Measurements from ENCODE around the gene MDFI.

DNA sequence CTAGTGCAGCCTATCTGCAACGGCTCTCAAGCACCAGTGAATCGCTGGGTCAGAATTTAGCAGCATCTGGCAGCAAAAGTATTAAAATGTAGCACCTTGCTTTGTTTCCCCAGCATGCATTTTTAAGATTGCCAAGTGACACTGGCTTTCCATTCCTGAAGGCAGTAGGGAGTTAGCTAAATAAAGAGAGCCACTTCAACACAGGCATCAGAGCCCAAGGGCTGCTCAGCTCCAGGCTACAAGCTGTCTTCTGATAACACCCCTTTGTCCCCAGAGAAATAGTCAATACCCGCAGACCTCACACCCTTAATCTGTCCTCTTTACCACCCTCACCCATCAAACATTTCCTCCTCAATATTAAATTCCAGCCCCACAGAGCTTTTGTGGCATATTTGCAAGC, 19.7 kb upstream of the MDFI start:
- TF ChIP-seq, protein P1, sequence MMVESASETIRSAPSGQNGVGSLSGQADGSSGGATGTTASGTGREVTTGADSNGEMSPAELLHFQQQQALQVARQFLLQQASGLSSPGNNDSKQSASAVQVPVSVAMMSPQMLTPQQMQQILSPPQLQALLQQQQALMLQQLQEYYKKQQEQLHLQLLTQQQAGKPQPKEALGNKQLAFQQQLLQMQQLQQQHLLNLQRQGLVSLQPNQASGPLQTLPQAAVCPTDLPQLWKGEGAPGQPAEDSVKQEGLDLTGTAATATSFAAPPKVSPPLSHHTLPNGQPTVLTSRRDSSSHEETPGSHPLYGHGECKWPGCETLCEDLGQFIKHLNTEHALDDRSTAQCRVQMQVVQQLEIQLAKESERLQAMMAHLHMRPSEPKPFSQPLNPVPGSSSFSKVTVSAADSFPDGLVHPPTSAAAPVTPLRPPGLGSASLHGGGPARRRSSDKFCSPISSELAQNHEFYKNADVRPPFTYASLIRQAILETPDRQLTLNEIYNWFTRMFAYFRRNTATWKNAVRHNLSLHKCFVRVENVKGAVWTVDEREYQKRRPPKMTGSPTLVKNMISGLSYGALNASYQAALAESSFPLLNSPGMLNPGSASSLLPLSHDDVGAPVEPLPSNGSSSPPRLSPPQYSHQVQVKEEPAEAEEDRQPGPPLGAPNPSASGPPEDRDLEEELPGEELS (CRISPR knock-in tag; IDR thresholded peaks at IDR 0.05), result no peak
- TF ChIP-seq SMAD3 (CRISPR knock-in tag; IDR thresholded peaks at IDR 0.05; ENCODE audit: borderline replicate concordance) (no peak), CBFB (CRISPR knock-in tag; IDR thresholded peaks at IDR 0.05; ENCODE audit: low read depth) (no peak), NFYB (CRISPR knock-in tag; conservative IDR thresholded peaks at IDR 0.05; ENCODE audit: low read depth) (no peak), SP1 (CRISPR knock-in tag; conservative IDR thresholded peaks at IDR 0.05) (no peak)
- TF ChIP-seq, protein P2, sequence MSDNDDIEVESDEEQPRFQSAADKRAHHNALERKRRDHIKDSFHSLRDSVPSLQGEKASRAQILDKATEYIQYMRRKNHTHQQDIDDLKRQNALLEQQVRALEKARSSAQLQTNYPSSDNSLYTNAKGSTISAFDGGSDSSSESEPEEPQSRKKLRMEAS (CRISPR knock-in tag; IDR thresholded peaks at IDR 0.05), result no peak
- TF ChIP-seq, protein P3, sequence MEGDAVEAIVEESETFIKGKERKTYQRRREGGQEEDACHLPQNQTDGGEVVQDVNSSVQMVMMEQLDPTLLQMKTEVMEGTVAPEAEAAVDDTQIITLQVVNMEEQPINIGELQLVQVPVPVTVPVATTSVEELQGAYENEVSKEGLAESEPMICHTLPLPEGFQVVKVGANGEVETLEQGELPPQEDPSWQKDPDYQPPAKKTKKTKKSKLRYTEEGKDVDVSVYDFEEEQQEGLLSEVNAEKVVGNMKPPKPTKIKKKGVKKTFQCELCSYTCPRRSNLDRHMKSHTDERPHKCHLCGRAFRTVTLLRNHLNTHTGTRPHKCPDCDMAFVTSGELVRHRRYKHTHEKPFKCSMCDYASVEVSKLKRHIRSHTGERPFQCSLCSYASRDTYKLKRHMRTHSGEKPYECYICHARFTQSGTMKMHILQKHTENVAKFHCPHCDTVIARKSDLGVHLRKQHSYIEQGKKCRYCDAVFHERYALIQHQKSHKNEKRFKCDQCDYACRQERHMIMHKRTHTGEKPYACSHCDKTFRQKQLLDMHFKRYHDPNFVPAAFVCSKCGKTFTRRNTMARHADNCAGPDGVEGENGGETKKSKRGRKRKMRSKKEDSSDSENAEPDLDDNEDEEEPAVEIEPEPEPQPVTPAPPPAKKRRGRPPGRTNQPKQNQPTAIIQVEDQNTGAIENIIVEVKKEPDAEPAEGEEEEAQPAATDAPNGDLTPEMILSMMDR (IDR thresholded peaks at IDR 0.05), result no peak
- TF ChIP-seq, protein P4, sequence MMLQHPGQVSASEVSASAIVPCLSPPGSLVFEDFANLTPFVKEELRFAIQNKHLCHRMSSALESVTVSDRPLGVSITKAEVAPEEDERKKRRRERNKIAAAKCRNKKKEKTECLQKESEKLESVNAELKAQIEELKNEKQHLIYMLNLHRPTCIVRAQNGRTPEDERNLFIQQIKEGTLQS (CRISPR knock-in tag; conservative IDR thresholded peaks at IDR 0.05), result no peak
- TF ChIP-seq, protein P5, sequence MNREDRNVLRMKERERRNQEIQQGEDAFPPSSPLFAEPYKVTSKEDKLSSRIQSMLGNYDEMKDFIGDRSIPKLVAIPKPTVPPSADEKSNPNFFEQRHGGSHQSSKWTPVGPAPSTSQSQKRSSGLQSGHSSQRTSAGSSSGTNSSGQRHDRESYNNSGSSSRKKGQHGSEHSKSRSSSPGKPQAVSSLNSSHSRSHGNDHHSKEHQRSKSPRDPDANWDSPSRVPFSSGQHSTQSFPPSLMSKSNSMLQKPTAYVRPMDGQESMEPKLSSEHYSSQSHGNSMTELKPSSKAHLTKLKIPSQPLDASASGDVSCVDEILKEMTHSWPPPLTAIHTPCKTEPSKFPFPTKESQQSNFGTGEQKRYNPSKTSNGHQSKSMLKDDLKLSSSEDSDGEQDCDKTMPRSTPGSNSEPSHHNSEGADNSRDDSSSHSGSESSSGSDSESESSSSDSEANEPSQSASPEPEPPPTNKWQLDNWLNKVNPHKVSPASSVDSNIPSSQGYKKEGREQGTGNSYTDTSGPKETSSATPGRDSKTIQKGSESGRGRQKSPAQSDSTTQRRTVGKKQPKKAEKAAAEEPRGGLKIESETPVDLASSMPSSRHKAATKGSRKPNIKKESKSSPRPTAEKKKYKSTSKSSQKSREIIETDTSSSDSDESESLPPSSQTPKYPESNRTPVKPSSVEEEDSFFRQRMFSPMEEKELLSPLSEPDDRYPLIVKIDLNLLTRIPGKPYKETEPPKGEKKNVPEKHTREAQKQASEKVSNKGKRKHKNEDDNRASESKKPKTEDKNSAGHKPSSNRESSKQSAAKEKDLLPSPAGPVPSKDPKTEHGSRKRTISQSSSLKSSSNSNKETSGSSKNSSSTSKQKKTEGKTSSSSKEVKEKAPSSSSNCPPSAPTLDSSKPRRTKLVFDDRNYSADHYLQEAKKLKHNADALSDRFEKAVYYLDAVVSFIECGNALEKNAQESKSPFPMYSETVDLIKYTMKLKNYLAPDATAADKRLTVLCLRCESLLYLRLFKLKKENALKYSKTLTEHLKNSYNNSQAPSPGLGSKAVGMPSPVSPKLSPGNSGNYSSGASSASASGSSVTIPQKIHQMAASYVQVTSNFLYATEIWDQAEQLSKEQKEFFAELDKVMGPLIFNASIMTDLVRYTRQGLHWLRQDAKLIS (CRISPR knock-in tag; IDR thresholded peaks at IDR 0.05; ENCODE audit: borderline replicate concordance), result no peak
- TF ChIP-seq, protein P6, sequence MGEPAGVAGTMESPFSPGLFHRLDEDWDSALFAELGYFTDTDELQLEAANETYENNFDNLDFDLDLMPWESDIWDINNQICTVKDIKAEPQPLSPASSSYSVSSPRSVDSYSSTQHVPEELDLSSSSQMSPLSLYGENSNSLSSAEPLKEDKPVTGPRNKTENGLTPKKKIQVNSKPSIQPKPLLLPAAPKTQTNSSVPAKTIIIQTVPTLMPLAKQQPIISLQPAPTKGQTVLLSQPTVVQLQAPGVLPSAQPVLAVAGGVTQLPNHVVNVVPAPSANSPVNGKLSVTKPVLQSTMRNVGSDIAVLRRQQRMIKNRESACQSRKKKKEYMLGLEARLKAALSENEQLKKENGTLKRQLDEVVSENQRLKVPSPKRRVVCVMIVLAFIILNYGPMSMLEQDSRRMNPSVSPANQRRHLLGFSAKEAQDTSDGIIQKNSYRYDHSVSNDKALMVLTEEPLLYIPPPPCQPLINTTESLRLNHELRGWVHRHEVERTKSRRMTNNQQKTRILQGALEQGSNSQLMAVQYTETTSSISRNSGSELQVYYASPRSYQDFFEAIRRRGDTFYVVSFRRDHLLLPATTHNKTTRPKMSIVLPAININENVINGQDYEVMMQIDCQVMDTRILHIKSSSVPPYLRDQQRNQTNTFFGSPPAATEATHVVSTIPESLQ (CRISPR knock-in tag; IDR thresholded peaks at IDR 0.05), result no peak
